Right lobe of liver (tissue), 6 donors: ENCODE results near the gene LSP1. TPM values are rescaled to one million over a fixed set of nuclear protein-coding genes. Genes with fewer than 3 reads are reported as not detected.

Experiments
- ATAC-seq, 4 donors: fragments of 200-7000 bp; cut with Tn5 transposase; one replicate each; pipeline ENCODE4 v1.9.1; 2020; ENCODE audit warnings: mild to moderate bottlenecking in 4 of 4, moderate library complexity in 4 of 4
- DNase-seq, 3 donors: peaks; one replicate each; pipeline ENCODE4 v3.0.0-alpha.2; 2020
- H3K27ac ChIP-seq, 3 donors: fragments of 200-600 bp; one replicate each; pipeline ENCODE4 v1.8.0; 2022
- H3K27me3 ChIP-seq, 2 donors: fragments of 200-600 bp; one replicate each; pipeline ENCODE4 v1.8.0; 2022
- H3K36me3 ChIP-seq, 4 donors: fragments of 200-600 bp; sonication (generic) in 1 of 4; one replicate each; pipeline versions ENCODE4 v1.5.1 to v1.8.0; 2017 to 2022; ENCODE audit warnings: control low read depth in 1 of 4
- H3K4me1 ChIP-seq, 4 donors: fragments of 200-600 bp; sonication (generic) in 1 of 4; one replicate each; pipeline versions ENCODE4 v1.5.1 to v1.8.0; 2017 to 2022; ENCODE audit warnings: control low read depth in 1 of 4
- H3K4me3 ChIP-seq, 3 donors: fragments of 200-600 bp; one replicate each; pipeline ENCODE4 v1.8.0; 2022
- H3K9me3 ChIP-seq, 4 donors: fragments of 200-600 bp; sonication (generic) in 1 of 4; one replicate each; pipeline versions ENCODE4 v1.5.1 to v1.8.0; 2017 to 2022; ENCODE audit warnings: control low read depth in 1 of 4
- CTCF ChIP-seq, 4 donors: fragments of 200-600 bp in 3 of 4; fragments of 450-650 bp in 1 of 4; IDR thresholded peaks; one replicate each; pipeline versions ENCODE4 v1.5.1 to v1.8.0; 2016 to 2022; ENCODE audit warnings: antibody characterized with exemption in 4 of 4, mild to moderate bottlenecking in 2 of 4
- POLR2A ChIP-seq: fragments of 450-650 bp; IDR thresholded peaks from one replicate; pipeline ENCODE4 v1.6.1; 2017; ENCODE audit warnings: antibody characterized with exemption, mild to moderate bottlenecking
- WGBS: methylation state at CpG from one replicate; pipeline ENCODE4 v1.1.6; 2018; ENCODE audit warnings: low coverage, low lambda C conversion rate; ENCODE audit not compliant: insufficient coverage; ENCODE audit errors: missing lambda C conversion rate; 5-methylcytosine and 5-hydroxymethylcytosine counted together
- intact Hi-C, 2 donors: fragments of 100-400 bp; cut with DNase I; formaldehyde crosslinking; loops; one replicate each; pipeline versions ENCODE4 v1.11.2 to v1.14.1; 2022
- total RNA-seq, 6 experiments: library from RNA; depleted of rRNA in 2 of 6; stranded (reverse); fragments of >200 nt in 2 of 6; fragmentation: NEBNext Ultra II Directional in 3 of 6; extraction: Animal tissue kit (Norgen Biotek cat#: 25700) in 3 of 6; gene quantifications; one replicate each; pipeline versions ENCODE4 v1.1.0 to v1.2.4, GENCODE V29; 2016 to 2023
- donor health status: DM: no; HTN: yes; CAD: no.
- donor health status: DM: no; HTN: no; CAD: no.
- donor health status: DM: no; HTN: no; CAD: no.
- donor health status: DM: no; HTN: yes; CAD: no.
- donor health status: DM: no; HTN: yes; CAD: no.

The LSP1 gene
- total RNA-seq, 6 experiments from 2014 or later = 2.3 to 20.6 (median 8.8) TPM

DNA sequence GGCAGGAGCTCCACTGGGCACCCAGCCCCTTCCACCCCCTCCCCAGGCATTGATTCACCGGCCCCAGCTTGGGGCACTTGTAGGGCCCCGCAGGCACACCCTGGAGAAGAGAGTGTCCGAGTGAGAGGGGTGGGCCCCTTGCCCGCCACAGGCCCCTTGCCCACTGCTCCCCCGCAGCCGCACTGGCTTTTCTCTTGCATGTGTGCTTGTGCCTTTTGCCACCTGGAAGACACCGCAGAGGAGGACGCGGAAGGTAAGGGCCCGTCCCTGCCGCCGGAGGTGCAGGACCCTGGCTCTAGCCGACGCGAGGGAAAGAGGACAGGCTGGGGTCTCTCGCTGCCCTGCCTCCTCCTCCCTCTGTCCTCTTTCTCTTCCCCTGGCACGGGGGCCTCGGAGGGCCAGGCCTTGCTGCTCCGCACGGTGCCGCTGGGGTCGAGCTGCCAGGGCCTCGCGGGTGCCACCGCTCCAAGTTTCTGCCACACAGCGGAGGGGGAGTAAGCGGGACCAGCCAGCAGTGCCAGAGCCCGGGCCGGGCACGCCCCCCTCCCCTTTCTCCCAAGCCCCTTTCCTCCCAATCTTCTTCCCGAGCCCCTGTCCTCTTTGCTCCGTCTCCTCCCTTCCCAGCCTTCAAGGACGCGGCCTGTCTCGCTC lies 76.1 kb downstream of the LSP1 start:
- DNase-seq (peak; percentile 14 to 45 (median 43)), ATAC-seq (no peak)
- WGBS = 83% methylated on average over 14 of the region's 35 CpGs
- Histone ChIP-seq H3K27ac (no peak overlapping the region), H3K4me1 (no peaks in the 10 kb centered on the region), H3K36me3 (no peaks in the 10 kb centered on the region), H3K27me3 (no peaks in the 10 kb centered on the region), H3K4me3 (no peak overlapping the region), H3K9me3 (no peaks in the 10 kb centered on the region)
- intact Hi-C loops = no loop called here
- TF ChIP-seq POLR2A = no peak
- TF ChIP-seq CTCF (IDR thresholded peaks at IDR 0.05) = no peak

- Histone ChIP-seq H3K27ac (no peak overlapping the region), H3K4me3 (no peak overlapping the region), H3K36me3 (no peaks in the 10 kb centered on the region), H3K27me3 (no peaks in the 10 kb centered on the region), H3K4me1 (no peaks in the 10 kb centered on the region), H3K9me3 (no peaks in the 10 kb centered on the region)
- peak in 2 of 3 donors; percentile 7 to 30 for DNase-seq
- 89% methylated on average over 12 of the region's 25 CpGs for WGBS
- TF ChIP-seq POLR2A = no peak
- no peak for TF ChIP-seq CTCF (IDR thresholded peaks at IDR 0.05)
- no peak for ATAC-seq
- intact Hi-C loops = no loop called here
These were observed 77.0 kb downstream of the LSP1 start for GRCh38 chr11:1929621-1930461.

GRCh38 chr11:1930462-1930830 lies 77.6 kb downstream of the LSP1 start:
- TF ChIP-seq CTCF (IDR thresholded peaks at IDR 0.05) = no peak
- no peak for TF ChIP-seq POLR2A
- no peak for DNase-seq
- H3K4me3 ChIP-seq = no peak overlapping the region
- no peaks in the 10 kb centered on the region for H3K4me1 ChIP-seq
- intact Hi-C loops = no loop called here
- no peaks in the 10 kb centered on the region for H3K36me3 ChIP-seq
- no peaks in the 10 kb centered on the region for H3K27me3 ChIP-seq
- no peak for ATAC-seq
- 88% methylated on average over 9 of the region's 9 CpGs for WGBS
- no peak overlapping the region for H3K27ac ChIP-seq
- no peaks in the 10 kb centered on the region for H3K9me3 ChIP-seq

DNA sequence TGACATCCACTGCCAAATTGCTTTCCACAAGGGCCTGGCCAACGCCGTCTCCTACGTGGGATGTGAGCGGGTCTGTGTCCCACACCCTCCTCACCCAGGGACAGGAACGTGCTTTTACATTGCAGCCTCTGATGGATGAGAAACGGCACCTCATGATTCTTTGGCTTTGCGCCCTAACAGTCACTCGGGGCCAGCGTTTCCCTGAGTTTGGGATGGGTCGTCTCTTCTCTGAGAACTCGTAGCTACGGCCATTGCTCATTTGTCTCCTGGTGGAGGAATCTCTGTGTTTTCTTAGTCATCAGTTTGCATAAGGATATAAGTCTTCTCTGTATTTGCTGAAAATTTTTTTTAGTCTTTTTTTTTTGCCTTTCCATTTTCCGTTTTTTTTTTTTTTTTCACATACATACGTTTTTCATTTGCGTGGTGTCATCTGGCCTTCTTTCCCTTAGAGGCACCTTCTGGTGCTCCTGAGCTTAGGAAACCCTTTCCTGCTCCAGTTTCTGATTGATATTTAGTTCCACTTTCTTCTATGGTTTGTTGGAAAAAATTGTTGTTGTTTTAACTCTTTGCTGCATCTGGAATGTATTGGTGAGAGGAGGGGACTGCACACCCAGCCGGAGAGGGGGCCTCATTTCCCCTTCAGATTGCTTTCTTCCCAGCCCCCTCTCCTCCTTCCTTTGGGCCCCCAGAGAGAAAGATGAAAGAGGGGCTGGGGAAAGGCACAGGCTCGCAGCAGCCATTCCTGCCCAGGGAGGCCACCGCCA lies 78.6 kb downstream of the LSP1 start:
- Histone ChIP-seq H3K27me3 (no peaks in the 10 kb centered on the region), H3K27ac (no peak overlapping the region), H3K36me3 (no peaks in the 10 kb centered on the region), H3K9me3 (no peaks in the 10 kb centered on the region), H3K4me3 (no peak overlapping the region), H3K4me1 (no peaks in the 10 kb centered on the region)
- TF ChIP-seq CTCF (IDR thresholded peaks at IDR 0.05) = no peak
- TF ChIP-seq POLR2A = no peak
- no peak for ATAC-seq
- peak in 2 of 3 donors; percentile 5 to 48 for DNase-seq
- intact Hi-C loops = no loop called here
- 55% methylated on average over 16 of the region's 18 CpGs for WGBS
